HUES6 (cell line): Measurements from ENCODE around the gene ENKD1.

Experiments
- H3K27ac ChIP-seq: 2 replicates; pipeline ENCODE4 v1.7.0; 2013; ENCODE audit warnings: low read depth, mild to moderate bottlenecking, low read length, inconsistent platforms
- H3K27me3 ChIP-seq: 2 replicates; pipeline ENCODE4 v1.6.1; 2013; ENCODE audit warnings: low read length; ENCODE audit not compliant: control insufficient read depth, insufficient read depth
- H3K36me3 ChIP-seq: 2 replicates; pipeline ENCODE4 v1.6.1; 2013; ENCODE audit warnings: low read length; ENCODE audit not compliant: control insufficient read depth, insufficient read depth
- H3K4me1 ChIP-seq: 2 replicates; pipeline ENCODE4 v1.6.1; 2013; ENCODE audit warnings: low read length; ENCODE audit not compliant: control insufficient read depth, insufficient read depth
- H3K4me3 ChIP-seq: 2 replicates; pipeline ENCODE4 v1.5.1; 2013; ENCODE audit warnings: low read depth, low read length
- H3K9ac ChIP-seq: one replicate; pipeline ENCODE4 v1.6.1; 2013; ENCODE audit warnings: mild to moderate bottlenecking, low read length
- H3K9me3 ChIP-seq: 2 replicates; pipeline ENCODE4 v1.6.1; 2013; ENCODE audit warnings: low read depth, low read length; ENCODE audit not compliant: control insufficient read depth, insufficient read depth

The ENKD1 gene

DNA sequence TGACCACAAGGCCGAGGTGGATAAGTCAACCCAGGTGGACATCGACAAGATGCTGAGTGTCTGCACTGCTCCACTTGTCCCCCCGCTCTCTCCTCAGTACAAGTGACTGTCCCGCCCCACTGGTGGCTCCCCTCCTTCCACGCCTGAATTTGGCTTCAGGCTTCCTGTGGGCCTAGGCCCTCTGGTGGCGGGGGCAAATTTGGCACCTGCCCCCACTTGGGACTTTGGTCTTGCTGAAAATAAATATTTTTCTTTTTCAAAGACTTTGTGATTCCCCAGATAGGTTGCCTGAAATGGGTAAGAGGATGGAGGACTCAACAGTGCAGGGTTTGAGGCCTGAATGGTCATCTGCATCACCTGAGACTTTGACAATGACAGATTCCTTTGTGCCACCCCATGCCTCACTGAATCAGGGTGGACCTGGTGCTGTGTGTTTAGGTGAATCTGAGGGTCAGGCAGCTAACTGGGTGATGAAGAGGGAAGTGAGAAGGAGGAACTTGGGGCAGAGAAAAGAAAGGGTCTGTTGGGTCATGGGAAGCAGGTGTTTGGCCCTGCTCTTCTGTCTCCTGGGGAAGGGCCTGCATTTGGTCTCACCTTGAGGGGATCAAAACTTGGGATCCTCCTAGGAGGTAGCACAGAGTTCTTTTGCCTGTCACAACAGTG lies 2.1 kb upstream of the ENKD1 start:
- Histone ChIP-seq H3K9ac (no peak overlapping the region), H3K27me3 (peaks cover 5% of the 10 kb centered on the region), H3K36me3 (no peaks in the 10 kb centered on the region), H3K4me1 (peaks cover 16% of the 10 kb centered on the region), H3K4me3 (no peak overlapping the region), H3K9me3 (no peaks in the 10 kb centered on the region), H3K27ac (no peak overlapping the region)

DNA sequence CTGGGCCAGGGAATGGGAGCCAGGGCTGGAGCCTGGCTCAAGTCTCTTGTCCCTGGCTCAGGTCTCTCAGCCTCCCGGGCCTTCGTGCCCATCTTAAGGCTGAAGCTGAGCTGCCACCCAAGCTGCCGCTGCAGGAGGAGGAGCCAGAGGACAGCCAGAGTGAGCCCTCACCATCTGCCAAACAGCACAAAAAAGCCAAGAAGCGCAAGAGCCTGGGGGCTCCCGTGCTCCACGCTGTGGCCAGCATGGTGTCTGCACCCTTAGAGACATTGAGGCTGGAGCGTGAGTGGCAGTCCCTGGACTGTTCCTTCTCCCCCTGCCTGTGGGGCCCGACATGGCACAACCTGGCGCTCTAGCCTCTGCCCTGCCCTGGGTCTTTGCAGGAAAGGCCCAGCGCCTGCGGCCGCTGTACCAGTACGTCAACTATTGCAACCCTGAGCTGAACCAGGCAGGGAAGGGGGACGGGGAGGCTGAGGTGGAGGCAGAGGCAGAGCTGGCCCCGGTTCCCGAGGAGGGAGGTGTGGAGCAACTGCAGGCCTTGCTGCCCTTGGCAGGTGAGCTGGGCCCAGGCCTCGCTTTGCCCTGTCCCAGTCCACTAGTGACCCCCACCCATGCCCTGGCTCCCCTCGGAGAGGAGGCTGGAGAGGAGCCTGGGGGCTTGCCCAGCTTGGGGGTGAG lies 1.4 kb upstream of the ENKD1 start:
- peak overlapping the region; percentile 76; the same call in 1 of the 2 replicates for H3K4me3 ChIP-seq

DNA sequence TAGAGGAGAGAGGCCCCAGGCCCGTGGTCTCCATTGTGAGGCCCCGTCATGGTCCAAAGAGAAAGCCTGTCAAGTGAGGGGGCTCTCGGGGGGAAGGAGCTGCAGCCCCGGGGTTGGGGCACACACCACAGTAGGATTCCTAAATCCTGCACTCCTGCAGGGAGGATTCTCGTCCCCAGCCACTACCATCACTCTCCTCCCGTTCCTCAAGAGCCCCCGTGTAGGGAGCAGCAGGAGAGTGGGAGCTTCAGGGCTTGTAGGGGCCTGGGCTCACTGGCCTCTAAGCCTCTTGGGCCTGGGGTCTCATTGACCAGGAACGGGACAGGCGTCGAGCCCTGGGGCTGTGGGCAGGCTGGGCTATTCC lies 885 bp upstream of the ENKD1 start:
- no peak overlapping the region for H3K9ac ChIP-seq
- peaks cover 16% of the 10 kb centered on the region for H3K4me1 ChIP-seq
- H3K27me3 ChIP-seq = peaks cover 7% of the 10 kb centered on the region
- H3K36me3 ChIP-seq = no peaks in the 10 kb centered on the region
- H3K9me3 ChIP-seq = no peaks in the 10 kb centered on the region
- H3K4me3 ChIP-seq = peak overlapping the region; percentile 76
- H3K27ac ChIP-seq = no peak overlapping the region

More for the DNA sequence above, 1.4 kb upstream of the ENKD1 start:
- Histone ChIP-seq H3K4me1 (peaks cover 16% of the 10 kb centered on the region), H3K9ac (no peak overlapping the region), H3K27ac (no peak overlapping the region), H3K9me3 (no peaks in the 10 kb centered on the region), H3K27me3 (peaks cover 5% of the 10 kb centered on the region), H3K36me3 (no peaks in the 10 kb centered on the region)

DNA sequence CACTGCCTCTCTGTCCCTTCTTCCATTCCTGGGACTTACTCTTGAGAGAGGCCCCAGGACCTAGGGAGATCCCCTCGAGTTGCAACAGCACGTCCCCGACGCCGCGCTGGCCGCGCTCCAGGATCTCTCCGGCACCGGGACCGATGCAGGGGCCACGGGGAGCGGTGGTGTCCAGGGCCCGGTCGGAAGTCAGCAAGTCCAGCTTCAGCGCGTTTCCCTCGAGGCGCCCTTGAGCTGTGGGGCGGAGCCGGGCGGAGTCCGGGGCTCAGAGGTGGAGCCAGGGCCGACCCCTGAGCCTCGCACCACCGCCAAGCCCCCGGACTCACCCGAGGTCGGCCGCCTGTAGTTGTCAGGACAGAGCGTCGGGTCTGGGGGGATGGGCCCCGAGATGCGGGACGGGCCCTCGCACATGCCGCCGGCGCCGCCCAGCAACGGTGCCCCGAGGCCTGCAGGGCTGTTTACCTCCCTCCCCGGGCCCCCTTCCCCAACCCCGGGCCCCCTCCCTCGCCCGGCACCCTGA lies 458 bp downstream of the ENKD1 start:
- Histone ChIP-seq H3K9ac (peak overlapping the region; percentile 9), H3K27ac (no peak overlapping the region), H3K27me3 (peaks cover 20% of the 10 kb centered on the region), H3K4me3 (peak overlapping the region; percentile 76), H3K4me1 (peaks cover 21% of the 10 kb centered on the region), H3K9me3 (no peaks in the 10 kb centered on the region), H3K36me3 (no peaks in the 10 kb centered on the region)

DNA sequence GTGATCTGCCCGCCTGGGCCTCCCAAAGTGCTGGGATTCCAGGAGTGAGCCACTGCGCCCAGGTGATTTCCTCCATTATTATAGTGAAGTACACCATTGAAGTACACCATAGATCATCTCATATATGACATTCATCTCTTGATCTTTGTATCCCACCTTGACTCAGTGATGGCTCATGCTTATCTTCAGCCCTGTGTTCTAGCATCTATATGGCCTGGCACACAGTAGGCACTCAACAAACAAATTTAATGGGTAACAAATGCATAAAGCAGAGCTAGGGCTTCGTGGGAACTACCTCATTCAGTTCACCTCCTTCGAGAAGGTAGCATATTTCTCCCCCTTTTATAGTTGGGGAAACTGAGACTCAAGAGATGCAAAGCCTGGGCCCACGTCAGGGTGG lies 952 bp downstream of the ENKD1 start:
- Histone ChIP-seq H3K27ac (no peak overlapping the region), H3K4me3 (peak overlapping the region; percentile 76), H3K4me1 (peaks cover 21% of the 10 kb centered on the region), H3K9ac (peak overlapping the region; percentile 9), H3K27me3 (peaks cover 20% of the 10 kb centered on the region), H3K9me3 (no peaks in the 10 kb centered on the region), H3K36me3 (no peaks in the 10 kb centered on the region)

- no peak overlapping the region for H3K4me3 ChIP-seq
- no peaks in the 10 kb centered on the region for H3K36me3 ChIP-seq
- H3K27me3 ChIP-seq = peaks cover 20% of the 10 kb centered on the region
- H3K27ac ChIP-seq = no peak overlapping the region
- H3K9ac ChIP-seq = no peak overlapping the region
- H3K4me1 ChIP-seq = peaks cover 21% of the 10 kb centered on the region
- no peaks in the 10 kb centered on the region for H3K9me3 ChIP-seq
These were observed 1.7 kb downstream of the ENKD1 start for GRCh38 chr16:67664871-67665270.

- no peak overlapping the region for H3K9ac ChIP-seq
These were observed 2.3 kb downstream of the ENKD1 start for GRCh38 chr16:67664258-67664657.

DNA sequence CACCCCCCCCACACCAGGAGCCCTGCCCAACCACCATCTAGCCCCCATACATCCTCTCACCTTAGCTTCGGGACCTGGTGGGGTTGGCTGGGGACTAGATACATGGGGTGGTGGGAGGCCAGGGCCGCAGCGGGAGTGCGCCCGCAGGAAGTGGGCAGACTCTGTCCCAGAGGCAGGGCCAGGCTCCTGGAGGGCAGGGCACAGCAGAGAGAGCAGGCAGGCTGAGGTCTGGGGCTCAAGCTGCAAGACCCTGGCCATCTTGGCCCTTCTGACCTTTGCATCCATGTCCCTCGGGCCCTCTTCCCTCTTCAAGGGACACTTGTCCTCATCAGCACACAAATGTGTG lies 2.7 kb downstream of the ENKD1 start:
- peaks cover 25% of the 10 kb centered on the region for H3K4me1 ChIP-seq
- no peaks in the 10 kb centered on the region for H3K36me3 ChIP-seq
- peaks cover 20% of the 10 kb centered on the region for H3K27me3 ChIP-seq
- no peak overlapping the region for H3K4me3 ChIP-seq
- H3K9me3 ChIP-seq = no peaks in the 10 kb centered on the region
- H3K27ac ChIP-seq = no peak overlapping the region
- no peak overlapping the region for H3K9ac ChIP-seq

More at GRCh38 chr16:67664258-67664657, 2.3 kb downstream of the ENKD1 start:
- Histone ChIP-seq H3K9me3 (no peaks in the 10 kb centered on the region), H3K27me3 (peaks cover 20% of the 10 kb centered on the region), H3K4me1 (peaks cover 21% of the 10 kb centered on the region), H3K27ac (no peak overlapping the region), H3K36me3 (no peaks in the 10 kb centered on the region), H3K4me3 (no peak overlapping the region)

- Histone ChIP-seq H3K4me1 (peaks cover 25% of the 10 kb centered on the region), H3K27me3 (peaks cover 20% of the 10 kb centered on the region), H3K9ac (no peak overlapping the region), H3K27ac (no peak overlapping the region), H3K4me3 (no peak overlapping the region), H3K36me3 (peaks cover 5% of the 10 kb centered on the region), H3K9me3 (no peaks in the 10 kb centered on the region)
These were observed 3.2 kb downstream of the ENKD1 start for GRCh38 chr16:67663151-67663876.

DNA sequence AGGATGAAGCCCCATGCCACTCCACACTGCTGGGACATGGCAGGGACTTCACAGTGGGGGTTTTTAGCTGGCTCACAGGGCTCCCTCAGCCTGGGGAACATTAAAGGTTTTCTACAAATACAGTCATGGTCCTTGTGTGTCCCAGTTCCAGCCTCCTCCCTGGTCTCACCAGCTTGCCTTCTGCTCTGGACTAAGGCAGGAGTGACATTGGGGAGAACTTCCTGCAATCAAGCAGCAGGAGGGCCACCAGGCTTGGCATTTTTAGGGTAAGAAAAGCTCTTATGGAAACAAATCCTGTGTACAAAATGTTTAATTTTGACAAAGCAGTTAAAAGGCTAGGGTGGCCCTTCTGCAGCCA lies 3.9 kb downstream of the ENKD1 start:
- no peaks in the 10 kb centered on the region for H3K9me3 ChIP-seq
- no peak overlapping the region for H3K9ac ChIP-seq
- peaks cover 12% of the 10 kb centered on the region for H3K36me3 ChIP-seq
- H3K4me1 ChIP-seq = peaks cover 19% of the 10 kb centered on the region
- H3K27ac ChIP-seq = no peak overlapping the region
- H3K4me3 ChIP-seq = no peak overlapping the region
- H3K27me3 ChIP-seq = peaks cover 20% of the 10 kb centered on the region
